C4-2B (cell line): ENCODE measurements around the gene TANC1.

Experiments
- CTCF ChIP-seq: fragments of 450-650 bp; conservative IDR thresholded peaks from 2 replicates; pipeline ENCODE4 v1.5.1; 2017; ENCODE audit warnings: mild to moderate bottlenecking
- ZFX ChIP-seq: fragments of 450-650 bp; IDR thresholded peaks from 2 replicates; pipeline ENCODE4 v1.6.1; 2017

GRCh38 chr2:159172403-159172802, 204.0 kb downstream of the TANC1 start:
- TF ChIP-seq CTCF: no peak
- TF ChIP-seq ZFX: no peak
